HG03175 (cell line): ENCODE data around the gene UGDH.
"Not testable (repeated sequence)": the region's sequence is repeated elsewhere in the genome, so short reads cannot be mapped to it uniquely, and the experiment has no call there.

Source experiments
- ATAC-seq: cut with Tn5 transposase; IDR thresholded peaks from one replicate; pipeline ENCODE4 v1.9.1; 2021; ENCODE audit warnings: mild to moderate bottlenecking, moderate library complexity; ENCODE audit not compliant: unreplicated experiment

The UGDH gene

DNA sequence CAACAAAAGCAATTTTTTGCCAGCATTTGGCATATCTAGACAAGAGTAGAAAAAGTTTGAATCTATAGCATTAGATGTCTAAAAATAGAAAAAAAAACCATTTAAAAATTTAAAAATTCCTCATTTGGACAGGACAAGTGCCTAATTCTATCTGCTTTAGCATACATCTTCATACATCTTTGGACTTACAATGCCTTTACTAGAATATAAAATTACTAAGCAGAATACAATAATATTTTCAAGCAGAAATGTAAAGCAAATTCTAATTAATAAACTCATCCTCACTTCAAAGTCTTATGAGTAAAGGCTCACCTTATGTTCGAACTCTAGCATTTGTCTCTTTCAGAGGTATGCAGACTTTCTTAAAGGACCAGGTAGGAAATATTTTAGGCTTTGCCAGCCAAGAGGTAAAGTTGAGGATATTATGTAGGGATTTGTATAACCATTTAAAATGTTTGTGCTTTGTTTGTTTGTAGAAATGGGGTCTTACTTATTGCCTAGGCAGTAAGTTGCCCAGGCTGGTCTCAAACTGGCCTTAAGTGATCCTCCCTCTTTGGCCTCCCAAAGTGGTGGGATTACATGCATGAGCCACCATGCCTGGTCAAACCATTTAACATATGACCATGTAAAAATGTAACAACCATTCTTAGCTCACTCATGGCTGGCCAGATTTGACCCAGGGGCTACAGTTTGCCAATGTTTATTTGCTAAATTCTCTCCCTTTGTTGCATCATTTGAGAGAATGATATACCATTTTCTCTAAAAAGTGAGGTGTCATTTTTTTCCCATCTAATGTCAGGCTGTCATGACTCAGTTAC is 29.1 kb downstream of the UGDH start:
- no peak for ATAC-seq

DNA sequence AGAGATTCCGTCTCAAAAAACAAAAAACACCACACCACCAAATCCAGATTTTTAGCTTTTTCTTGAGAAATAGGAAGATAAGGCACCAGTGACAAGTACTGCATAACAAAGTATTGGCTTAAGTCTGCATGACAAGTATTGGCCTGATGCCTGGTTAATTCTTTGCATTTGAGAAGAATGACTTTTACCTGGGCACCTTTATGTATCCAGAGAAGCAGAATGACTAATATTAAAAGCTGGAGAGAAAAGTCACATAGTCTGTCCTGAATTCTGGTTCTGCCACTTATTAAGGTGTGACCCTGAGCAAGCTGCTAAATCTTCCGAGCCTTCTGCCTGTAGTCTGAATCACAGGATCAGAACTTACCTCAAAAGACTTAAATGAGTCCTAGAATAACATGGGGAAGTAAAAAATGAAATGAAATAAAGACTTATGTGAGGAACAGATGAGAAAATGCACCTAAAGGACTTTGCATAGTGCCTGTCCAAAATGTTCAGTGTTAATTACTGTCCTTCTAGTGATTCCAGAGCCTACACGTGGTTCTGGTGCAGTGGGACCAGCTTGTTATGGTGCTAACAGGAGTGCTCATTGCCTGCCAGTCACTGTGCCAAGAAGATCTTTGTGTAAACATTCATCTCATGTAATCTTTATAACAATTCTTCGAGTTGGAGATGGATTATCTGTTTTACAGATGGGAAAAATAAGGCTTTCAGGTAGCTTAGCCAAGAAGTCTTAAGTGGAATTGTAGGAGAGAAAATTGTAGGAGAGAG is 31.6 kb downstream of the UGDH start:
- ATAC-seq = no peak

DNA sequence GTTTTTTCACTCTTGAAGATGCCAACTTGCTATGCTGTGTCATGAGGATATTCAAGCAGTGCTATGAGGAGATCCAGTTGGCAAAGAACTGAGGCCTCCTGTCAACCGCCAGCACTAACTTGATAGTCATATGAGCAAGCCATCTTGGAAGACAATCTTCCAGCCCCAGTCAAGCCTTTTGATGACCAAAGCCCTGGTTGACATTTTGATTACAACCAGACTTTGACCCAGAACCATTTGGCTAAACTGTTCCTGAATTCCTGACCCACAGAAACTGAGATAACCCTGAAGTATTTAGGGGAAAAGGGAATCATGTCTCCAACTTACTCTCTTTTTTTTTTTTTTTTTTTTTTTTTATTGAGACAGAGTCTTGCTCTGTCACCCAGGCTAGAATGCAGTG is 32.9 kb downstream of the UGDH start:
- ATAC-seq = no peak

DNA sequence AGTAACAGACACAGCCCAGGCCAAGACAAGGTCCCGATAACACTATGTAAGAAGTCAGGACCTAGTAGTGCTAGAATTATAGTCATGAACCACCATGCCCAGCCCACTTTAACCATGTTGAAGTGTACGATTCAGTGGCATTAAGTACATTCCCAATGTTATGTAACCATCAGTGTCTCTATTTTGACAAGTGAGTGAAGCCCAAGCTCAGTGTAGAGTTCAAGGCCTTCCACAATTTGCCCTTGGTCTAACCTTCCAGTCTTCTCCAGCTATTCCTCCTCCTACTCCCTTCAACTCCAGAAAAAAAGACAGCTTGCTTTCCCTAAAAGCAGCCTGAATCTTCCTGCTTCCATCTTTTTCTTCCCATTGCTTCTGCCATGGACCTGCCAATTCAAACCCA is 36.9 kb downstream of the UGDH start:
- no peak for ATAC-seq

DNA sequence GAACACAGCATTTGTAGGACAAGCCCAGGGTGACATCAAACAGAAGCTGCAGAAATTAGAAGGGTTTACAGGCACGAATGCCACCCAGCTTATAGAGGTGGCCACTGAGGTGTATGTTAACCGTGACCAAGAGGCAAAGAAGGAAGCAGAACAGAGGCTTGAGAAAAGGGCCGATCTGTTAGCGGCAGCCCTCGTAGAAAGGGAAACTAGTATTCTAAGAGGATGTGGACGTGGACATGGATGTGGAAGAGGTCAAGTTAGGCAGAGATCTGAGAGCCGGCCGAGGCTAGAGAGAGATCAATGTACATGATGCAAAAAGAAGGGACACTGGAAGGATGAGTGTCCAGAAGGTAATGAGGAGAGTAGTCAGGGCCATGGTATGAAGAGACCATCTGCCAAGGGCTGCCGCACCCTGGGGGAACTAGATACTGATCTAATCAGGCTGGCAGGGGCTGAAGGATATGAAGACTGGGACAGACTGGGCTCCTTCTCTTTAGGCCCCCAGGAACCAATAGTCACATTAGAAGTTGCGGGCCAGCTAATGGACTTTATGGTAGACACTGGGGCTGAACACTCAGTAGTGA is 40.9 kb downstream of the UGDH start:
- ATAC-seq = no peak

DNA sequence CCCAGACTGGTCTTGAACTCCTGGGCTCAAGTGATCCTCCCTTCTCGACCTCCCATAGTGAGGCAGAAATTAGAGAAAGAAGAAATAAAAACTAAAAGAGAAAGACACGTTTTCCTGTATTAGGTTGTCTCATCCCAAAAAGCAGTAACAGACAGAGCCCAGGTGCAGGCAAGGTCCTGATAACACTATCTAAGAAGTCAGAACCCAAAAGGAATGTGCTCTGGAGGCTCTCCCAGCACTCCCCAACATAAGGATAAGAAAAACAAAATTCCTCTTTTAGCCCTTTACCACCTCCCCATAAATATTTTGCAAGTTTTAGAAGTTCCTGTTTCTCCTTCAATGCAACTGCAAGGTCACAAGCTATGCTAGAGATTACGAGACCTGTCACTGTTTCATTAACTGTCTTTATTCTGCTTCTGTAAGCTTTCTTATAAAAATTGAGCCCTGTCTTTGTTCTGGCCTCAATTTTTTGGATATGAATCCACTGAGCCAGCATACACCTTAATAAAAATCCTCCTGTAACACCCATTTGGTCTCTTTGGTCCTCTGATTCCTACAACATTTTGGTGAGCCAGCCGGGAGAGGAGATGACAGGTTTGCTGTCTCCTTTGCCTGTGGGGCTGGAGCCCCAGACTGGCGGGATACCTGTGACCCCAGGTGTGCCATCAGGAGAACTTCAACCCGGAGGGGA is 42.5 kb downstream of the UGDH start:
- ATAC-seq = no peak

DNA sequence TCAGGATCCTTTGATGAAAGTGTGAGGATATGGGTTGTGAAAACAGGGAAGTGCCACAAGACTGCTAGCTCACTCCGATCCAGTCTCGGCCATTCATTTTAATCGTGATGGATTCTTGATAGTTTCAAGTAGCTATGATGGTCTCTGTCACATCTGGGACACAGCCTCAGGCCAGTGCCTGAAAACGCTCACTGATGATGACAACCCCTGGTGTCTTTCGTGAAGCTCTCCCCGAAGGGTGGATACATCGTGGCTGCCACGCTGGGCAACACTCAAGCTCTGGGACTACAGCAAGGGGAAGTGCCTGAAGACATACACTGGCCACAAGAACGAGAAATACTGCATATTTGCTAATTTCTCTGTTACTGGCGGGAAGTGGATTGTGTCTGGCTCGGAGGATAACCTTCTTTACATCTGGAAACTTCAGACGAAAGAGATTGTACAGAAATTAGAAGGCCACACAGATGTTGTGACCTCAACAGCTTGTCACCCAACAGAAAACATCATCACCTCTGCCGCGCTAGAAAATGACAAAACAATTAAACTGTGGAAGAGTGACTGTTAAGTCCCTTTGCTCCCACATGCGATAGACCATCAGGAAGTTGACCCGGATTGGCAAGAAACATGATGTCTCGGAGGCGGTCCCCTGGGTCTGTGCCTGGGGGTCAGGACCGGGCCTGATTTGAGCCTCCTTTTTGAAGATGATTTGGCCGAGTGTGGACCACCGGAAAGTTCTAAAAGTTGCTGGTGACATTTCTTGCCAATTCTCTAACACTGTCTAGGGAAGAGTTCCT is 46.1 kb downstream of the UGDH start:
- ATAC-seq = no peak

DNA sequence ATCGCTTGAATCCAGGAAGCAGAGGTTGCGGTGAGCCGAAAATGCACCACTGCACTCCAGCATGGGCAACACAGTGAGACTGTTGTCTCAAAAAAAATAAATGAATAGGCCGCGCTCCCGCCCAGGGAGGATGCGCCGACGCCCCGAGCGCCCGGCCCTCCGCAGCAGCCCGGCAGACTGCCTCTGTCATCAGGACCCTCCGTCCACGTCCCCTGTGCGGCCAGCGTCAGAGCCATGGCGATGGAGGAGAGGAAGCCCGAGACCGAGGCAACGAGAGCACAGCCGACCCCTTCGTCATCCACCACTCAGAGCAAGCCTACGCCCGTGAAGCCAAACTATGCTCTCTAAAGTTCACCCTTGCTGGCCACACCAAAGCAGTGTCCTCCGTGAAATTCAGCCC is 47.0 kb downstream of the UGDH start:
- ATAC-seq = no peak

DNA sequence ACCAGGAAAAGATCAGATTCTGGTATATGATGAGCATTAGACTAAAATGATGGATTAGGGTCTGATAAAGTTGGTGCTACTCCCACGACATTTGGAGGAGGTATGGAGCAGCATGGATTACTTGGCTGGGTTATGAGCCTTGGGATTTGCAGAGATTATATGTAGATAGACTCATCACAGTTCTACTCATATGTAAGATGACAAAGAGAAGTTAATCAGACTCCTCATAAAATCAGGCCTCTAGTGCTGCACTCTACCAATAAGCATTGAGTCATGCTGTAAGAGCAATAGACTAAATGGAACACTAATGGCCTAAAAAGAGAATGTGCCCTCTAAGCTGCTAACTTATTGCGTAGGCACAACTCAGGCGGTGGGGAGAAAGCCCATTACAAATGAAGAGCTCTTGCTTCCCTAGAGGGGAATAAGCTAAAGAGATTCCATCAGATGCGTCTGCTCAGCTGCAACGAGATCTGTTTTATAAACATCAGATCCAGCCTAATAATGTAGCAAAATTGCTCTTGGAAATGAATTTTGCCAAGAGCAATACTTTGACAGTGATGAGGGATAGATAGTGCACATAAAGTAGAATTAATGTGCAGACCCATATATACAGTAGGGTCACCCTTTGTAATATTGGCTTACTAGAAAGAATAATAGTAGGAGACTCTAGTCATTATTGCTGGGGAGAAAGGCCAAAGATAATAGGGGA is 50.9 kb downstream of the UGDH start:
- no peak for ATAC-seq

DNA sequence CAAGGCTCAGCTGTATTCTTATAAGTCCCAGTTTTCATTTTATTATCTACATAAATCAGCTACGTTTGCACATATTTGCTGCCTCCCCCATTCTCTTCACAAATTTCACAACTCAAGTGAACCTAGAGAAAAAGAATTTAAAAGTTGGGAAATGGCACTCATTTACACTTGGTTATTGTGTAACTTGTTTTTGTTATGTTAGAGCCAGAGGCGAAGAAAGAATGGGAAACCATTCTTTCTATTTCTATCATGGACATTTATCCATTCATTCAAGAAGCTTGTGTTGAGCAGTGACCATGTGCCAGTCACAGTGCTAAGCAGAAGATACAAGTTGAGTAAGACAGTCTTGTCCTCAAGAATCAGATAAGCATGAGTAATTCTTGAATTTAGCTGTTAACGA is 54.8 kb downstream of the UGDH start:
- ATAC-seq = no peak

DNA sequence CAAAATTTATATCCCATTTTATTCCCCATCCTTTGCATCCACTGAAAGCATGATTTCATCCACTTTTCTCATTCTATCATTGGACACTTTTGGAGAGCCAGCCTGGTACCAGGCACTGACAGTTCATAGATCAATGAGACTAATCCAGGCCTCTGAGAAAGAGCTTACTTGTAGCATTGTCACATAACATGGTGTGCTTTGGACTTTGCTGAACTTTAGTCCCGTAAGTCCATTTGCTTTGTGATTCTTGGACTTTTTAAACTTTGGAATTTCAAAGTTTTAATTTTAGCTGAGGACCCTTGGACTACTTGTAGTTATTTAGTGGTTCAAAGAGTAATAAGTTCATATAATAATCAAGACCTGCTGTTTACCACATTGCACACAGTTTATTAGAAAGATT is 56.8 kb downstream of the UGDH start:
- no peak for ATAC-seq

DNA sequence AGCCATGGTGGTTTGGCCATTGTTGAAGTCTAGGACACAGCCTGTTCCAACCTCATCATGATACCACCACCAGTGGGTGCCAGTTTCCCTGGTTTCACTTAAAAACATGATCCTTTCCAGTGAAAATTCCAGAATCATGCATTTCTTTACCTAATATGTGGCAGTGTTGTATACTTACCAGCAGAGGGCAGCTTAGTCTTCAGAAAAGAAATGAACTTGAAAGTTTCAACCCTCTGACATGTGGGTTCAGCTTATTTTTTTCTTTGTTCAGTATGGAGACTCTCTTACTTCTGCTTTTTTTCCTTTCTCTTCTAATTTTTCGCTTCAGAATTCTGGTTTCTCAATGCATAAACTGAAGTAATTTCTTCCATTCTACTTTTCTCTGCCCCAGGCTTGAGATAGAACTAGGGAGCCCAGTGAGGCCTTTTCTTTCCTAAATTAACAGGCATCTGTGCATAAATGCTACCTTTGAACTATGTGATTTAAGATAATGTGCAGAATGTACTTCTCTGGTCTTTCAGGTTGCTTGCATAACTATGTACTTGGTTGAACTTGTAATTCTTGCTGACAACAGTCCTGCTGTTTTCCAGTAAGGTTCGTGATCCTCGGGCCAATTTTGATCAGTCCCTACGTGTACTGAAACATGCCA is 57.7 kb downstream of the UGDH start:
- ATAC-seq = peak; percentile 73

DNA sequence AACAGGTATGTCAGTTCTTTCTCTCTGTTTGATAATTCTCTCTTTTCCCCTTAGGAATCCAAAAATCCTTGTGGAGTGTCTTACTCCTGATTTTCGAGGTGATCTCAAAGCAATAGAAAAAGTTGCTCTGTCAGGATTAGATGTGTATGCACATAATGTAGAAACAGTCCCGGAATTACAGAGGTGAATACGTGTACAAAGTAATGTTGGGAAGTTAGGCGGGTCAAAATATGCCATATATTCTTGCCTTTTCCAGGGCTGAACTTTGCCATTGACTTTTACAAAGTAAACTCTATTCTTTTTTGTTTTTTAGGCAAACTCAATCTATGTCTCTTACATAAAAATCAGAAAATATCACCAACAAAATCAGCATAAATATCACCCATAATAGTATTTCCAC is 59.8 kb downstream of the UGDH start:
- no peak for ATAC-seq

DNA sequence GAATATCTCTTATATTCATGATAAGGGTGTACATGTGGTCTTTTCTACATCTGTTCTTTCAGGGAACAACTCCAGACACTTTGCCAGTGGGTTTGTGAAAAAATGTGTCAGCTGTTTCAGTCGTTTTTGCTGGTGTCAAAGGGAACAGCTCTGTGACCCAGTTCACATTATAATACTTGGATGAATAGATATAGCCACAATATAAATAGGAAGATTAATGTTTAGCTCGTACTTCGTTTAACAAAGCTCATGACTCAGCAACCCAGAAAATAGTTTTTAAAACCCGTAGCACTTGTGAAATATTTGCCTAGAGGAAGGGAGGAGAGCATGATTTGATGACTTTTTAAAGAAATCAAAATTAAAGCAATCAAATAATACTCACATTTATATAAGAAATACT is 60.5 kb downstream of the UGDH start:
- ATAC-seq = no peak

DNA sequence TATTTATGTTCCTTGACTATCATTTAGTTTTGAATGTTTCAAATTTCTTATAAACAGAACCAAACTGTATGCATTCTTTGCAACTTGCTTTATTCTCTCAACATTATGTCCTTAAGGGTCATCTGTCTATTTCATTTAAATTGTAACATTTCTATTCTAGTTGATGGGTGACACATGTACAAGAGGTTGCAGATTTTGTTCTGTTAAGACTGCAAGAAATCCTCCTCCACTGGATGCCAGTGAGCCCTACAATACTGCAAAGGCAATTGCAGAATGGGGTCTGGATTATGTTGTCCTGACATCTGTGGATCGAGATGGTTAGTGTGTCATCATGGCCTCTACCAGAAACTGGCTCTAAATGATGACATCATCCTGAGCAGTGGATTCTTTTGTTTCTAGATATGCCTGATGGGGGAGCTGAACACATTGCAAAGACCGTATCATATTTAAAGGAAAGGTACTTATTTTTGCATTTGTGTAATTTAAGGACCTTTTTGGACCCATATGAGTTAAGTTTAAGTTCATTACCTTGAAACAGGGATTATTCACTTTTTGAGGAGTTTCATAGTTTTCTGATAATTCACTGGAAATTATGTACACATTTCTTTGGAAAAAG is 62.2 kb downstream of the UGDH start:
- ATAC-seq = no peak

DNA sequence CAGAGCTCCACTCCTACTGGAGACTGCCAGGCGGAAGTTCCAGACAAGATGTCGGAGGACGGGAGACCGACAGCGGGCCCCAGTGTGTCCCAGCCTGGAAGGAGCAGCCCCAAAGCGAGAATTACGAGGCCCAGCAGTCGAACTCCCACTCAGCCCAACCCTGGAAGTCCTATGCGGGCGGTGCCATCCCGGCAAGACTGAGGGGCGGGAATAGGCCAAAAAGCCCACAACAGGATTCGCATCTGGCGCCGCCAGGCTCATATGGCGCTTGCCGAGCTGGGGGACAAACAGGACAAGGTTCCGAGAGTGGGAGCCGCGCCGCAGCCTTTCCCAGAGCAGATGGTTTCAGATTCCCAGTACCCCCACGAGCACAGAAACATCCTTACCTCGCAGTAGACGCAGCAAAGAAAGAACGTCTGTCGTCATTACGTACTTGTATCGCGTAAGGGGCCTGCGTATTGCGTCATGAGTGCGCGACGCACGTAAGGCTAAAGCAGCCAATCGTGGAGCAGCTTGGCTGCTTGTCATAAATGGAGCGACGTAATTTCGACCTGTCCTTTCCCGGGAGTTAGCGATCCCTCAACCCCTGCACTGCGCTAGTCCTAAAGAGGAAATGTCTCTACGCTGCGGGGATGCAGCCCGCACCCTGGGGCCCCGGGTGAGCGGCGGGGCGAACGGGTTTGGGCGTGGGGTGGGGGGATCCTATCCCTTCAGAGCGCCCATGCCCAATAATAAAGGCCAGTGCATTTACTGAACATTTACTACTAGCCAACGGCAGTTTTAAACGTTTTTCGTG is 68.5 kb downstream of the UGDH start, which contains the start of the genes LIAS and RPL9:
Gene LIAS (plus strand): TSS at position 552 of the 796 bp plus-strand sequence. CDS start 62 bp downstream, at position 614.
Gene RPL9 (minus strand): TSS at position 418 of the 796 bp plus-strand sequence. CDS start 483 bp downstream, outside the sequence.
- peak; percentile 83 for ATAC-seq

DNA sequence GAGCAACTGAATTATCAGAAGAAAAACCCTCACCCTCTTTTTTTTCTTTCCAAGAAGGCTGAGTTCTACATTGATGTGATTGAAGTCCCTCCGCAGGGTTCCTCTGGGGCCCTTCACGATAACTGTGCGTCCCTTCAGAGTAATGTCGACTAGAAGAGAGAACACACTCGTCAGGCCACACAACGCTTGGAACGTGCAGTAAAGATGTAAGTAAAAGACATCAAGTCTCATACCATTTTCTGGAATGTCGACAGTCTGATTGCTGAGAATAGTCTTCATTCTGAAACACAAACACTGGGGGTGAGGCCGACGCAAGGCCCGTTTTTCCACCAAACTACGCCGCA is 69.1 kb downstream of the UGDH start:
- not testable (repeated sequence) for ATAC-seq
